Muscle layer of colon (tissue), 2 donors: ENCODE measurements around the gene HPS4.

ENCODE experiments used
- H3K27ac ChIP-seq: one replicate; pipeline ENCODE4 v1.7.0; 2013; ENCODE audit warnings: low read depth, mild to moderate bottlenecking, low read length, moderate library complexity
- H3K27me3 ChIP-seq, 2 donors: one replicate each; pipeline ENCODE4 v1.7.0; 2013; ENCODE audit warnings: low read length in 2 of 2, mild to moderate bottlenecking in 2 of 2; ENCODE audit not compliant: insufficient read depth in 2 of 2, control insufficient read depth in 1 of 2
- H3K36me3 ChIP-seq: one replicate; pipeline ENCODE4 v1.7.0; 2013; ENCODE audit warnings: mild to moderate bottlenecking, low read length; ENCODE audit not compliant: insufficient read depth
- H3K4me1 ChIP-seq: one replicate; pipeline ENCODE4 v1.7.0; 2013; ENCODE audit warnings: mild to moderate bottlenecking, low read length; ENCODE audit not compliant: insufficient read depth
- H3K4me3 ChIP-seq, 2 donors: one replicate each; pipeline ENCODE4 v1.7.0; 2013; ENCODE audit warnings: low read length in 2 of 2, low read depth in 1 of 2, mild to moderate bottlenecking in 1 of 2, moderate library complexity in 1 of 2
- H3K9ac ChIP-seq: one replicate; pipeline ENCODE4 v1.7.0; 2013; ENCODE audit warnings: low read length
- H3K9me3 ChIP-seq: one replicate; pipeline ENCODE4 v1.7.0; 2013; ENCODE audit warnings: mild to moderate bottlenecking, low read length
- donor health status: abdominal sarcoma.
- donor health status: Adenocarcinoma of cecum.

HPS4 gene

GRCh38 chr22:26515931-26516330 is 32.3 kb upstream of the HPS4 start:
- Histone ChIP-seq H3K9me3 (no peaks in the 10 kb centered on the region), H3K36me3 (no peaks in the 10 kb centered on the region), H3K27ac (no peak overlapping the region), H3K4me3 (no peak overlapping the region), H3K4me1 (peaks cover 18% of the 10 kb centered on the region), H3K9ac (no peak overlapping the region), H3K27me3 (no peaks in the 10 kb centered on the region)

GRCh38 chr22:26514419-26515161 is 31.0 kb upstream of the HPS4 start:
- Histone ChIP-seq H3K36me3 (peaks cover 11% of the 10 kb centered on the region), H3K4me3 (no peak overlapping the region), H3K9me3 (no peaks in the 10 kb centered on the region), H3K27ac (no peak overlapping the region), H3K4me1 (peaks cover 24% of the 10 kb centered on the region), H3K27me3 (no peaks in the 10 kb centered on the region), H3K9ac (no peak overlapping the region)

- Histone ChIP-seq H3K9ac (no peak overlapping the region), H3K36me3 (peaks cover 18% of the 10 kb centered on the region), H3K4me1 (peaks cover 24% of the 10 kb centered on the region), H3K27ac (no peak overlapping the region), H3K4me3 (no peak overlapping the region), H3K27me3 (no peaks in the 10 kb centered on the region), H3K9me3 (no peaks in the 10 kb centered on the region)
These were observed 30.3 kb upstream of the HPS4 start for GRCh38 chr22:26513838-26514237.

GRCh38 chr22:26512149-26512793 is 28.7 kb upstream of the HPS4 start, which contains the start of gene TFIP11:
Gene TFIP11, minus strand, starts transcription at chr22:26512473. Its CDS starts 2,201 bp downstream, at chr22:26510272.
- peaks cover 29% of the 10 kb centered on the region for H3K36me3 ChIP-seq
- peak within 1 kb of the TSS; percentile 73 to 86 for H3K4me3 ChIP-seq
- peak within 1 kb of the TSS; percentile 87 for H3K27ac ChIP-seq
- no peaks in the 10 kb centered on the region for H3K9me3 ChIP-seq
- H3K4me1 ChIP-seq = peaks cover 24% of the 10 kb centered on the region
- H3K9ac ChIP-seq = peak within 1 kb of the TSS; percentile 68
- no peaks in the 10 kb centered on the region for H3K27me3 ChIP-seq

GRCh38 chr22:26508148-26508547 is 24.6 kb upstream of the HPS4 start:
- Histone ChIP-seq H3K4me1 (peaks cover 18% of the 10 kb centered on the region), H3K9me3 (no peaks in the 10 kb centered on the region), H3K36me3 (peaks cover 63% of the 10 kb centered on the region), H3K27me3 (no peaks in the 10 kb centered on the region), H3K9ac (no peak overlapping the region), H3K27ac (no peak overlapping the region), H3K4me3 (no peak overlapping the region)

GRCh38 chr22:26503758-26504157 is 20.2 kb upstream of the HPS4 start:
- no peak overlapping the region for H3K9ac ChIP-seq
- H3K27ac ChIP-seq = no peak overlapping the region
- H3K4me3 ChIP-seq = no peak overlapping the region
- no peaks in the 10 kb centered on the region for H3K4me1 ChIP-seq
- peaks cover 83% of the 10 kb centered on the region for H3K36me3 ChIP-seq
- H3K27me3 ChIP-seq = no peaks in the 10 kb centered on the region
- no peaks in the 10 kb centered on the region for H3K9me3 ChIP-seq

- H3K4me1 ChIP-seq = no peaks in the 10 kb centered on the region
- H3K27ac ChIP-seq = no peak overlapping the region
- H3K9ac ChIP-seq = no peak overlapping the region
- H3K9me3 ChIP-seq = no peaks in the 10 kb centered on the region
- H3K36me3 ChIP-seq = peaks cover 81% of the 10 kb centered on the region
- H3K4me3 ChIP-seq = no peak overlapping the region
- H3K27me3 ChIP-seq = no peaks in the 10 kb centered on the region
These were observed 19.3 kb upstream of the HPS4 start for GRCh38 chr22:26502688-26503561.

GRCh38 chr22:26501996-26502395 is 18.4 kb upstream of the HPS4 start:
- H3K27ac ChIP-seq = no peak overlapping the region
- no peaks in the 10 kb centered on the region for H3K9me3 ChIP-seq
- no peaks in the 10 kb centered on the region for H3K4me1 ChIP-seq
- peaks cover 83% of the 10 kb centered on the region for H3K36me3 ChIP-seq
- H3K27me3 ChIP-seq = no peaks in the 10 kb centered on the region
- H3K4me3 ChIP-seq = no peak overlapping the region
- no peak overlapping the region for H3K9ac ChIP-seq

GRCh38 chr22:26499188-26499703 is 15.7 kb upstream of the HPS4 start:
- H3K9ac ChIP-seq = no peak overlapping the region
- peaks cover 84% of the 10 kb centered on the region for H3K36me3 ChIP-seq
- H3K27ac ChIP-seq = no peak overlapping the region

GRCh38 chr22:26496456-26496855 is 12.9 kb upstream of the HPS4 start:
- peaks cover 81% of the 10 kb centered on the region for H3K36me3 ChIP-seq

More at GRCh38 chr22:26499188-26499703, 15.7 kb upstream of the HPS4 start:
- Histone ChIP-seq H3K4me3 (no peak overlapping the region), H3K9me3 (no peaks in the 10 kb centered on the region), H3K27me3 (no peaks in the 10 kb centered on the region), H3K4me1 (no peaks in the 10 kb centered on the region)

GRCh38 chr22:26494506-26494905 is 10.9 kb upstream of the HPS4 start:
- no peaks in the 10 kb centered on the region for H3K4me1 ChIP-seq
- no peak overlapping the region for H3K4me3 ChIP-seq
- no peaks in the 10 kb centered on the region for H3K27me3 ChIP-seq
- peaks cover 82% of the 10 kb centered on the region for H3K36me3 ChIP-seq
- H3K9ac ChIP-seq = no peak overlapping the region
- H3K27ac ChIP-seq = no peak overlapping the region
- H3K9me3 ChIP-seq = no peaks in the 10 kb centered on the region

More at GRCh38 chr22:26496456-26496855, 12.9 kb upstream of the HPS4 start:
- no peak overlapping the region for H3K9ac ChIP-seq
- no peak overlapping the region for H3K27ac ChIP-seq
- no peaks in the 10 kb centered on the region for H3K4me1 ChIP-seq
- H3K9me3 ChIP-seq = no peaks in the 10 kb centered on the region
- no peaks in the 10 kb centered on the region for H3K27me3 ChIP-seq
- no peak overlapping the region for H3K4me3 ChIP-seq
